HPDE6-E6E7 (cell line): Measurements from ENCODE around the gene DHX16.
"Not testable (repeated sequence)": the region's sequence is repeated elsewhere in the genome, so short reads cannot be mapped to it uniquely, and the experiment has no call there.

Experiments used
- DNase-seq: peaks from one replicate; pipeline ENCODE4 v3.0.0; 2011; ENCODE audit warnings: missing footprints; ENCODE audit errors: extremely low spot score

The DHX16 gene

DNA sequence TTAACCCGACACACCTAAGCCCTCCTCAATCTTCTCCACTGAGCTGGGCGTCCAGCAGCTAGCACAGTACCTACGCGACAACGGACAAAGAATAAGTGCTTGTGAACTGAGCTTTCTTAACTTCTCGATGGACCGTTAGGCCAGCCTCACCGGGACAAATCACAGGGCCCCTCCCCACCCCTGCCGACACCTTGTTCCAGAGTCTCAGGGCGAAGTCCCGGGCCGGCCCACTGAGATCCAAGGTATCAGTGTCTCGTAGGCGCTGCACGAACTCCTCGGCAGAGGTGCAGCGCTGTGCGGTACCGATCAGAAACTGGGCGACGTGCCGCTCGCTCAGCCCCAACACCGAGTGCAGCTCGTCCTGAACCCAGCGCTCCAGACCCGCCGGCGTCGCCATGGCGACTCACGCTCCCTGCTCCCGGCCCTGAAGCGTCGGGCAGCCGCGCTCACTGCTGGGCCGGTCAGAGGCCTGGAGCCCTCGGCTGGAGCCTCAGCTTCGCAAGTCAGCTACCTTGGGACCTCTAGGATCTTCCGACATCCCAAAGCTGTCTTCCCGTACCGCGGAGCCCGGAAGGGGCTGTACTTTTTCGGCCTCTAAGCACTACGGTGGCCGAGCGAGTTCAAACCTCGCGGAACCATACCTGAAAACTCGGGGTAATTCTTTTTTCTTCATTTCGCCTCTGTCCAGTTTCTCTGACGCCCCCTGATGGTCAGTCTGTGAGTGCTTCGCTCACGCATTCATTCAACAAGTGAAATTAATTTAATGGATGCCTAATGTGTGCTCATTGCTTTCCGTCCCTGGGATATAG is at the start of gene DHX16:
Gene DHX16, minus strand, starts transcription at position 562 of the 809 bp plus-strand sequence. Its CDS starts 165 bp downstream, at position 397.
- DNase-seq = peak; percentile 89

- DNase-seq = not testable (repeated sequence)
These were observed 49.1 kb upstream of the DHX16 start for GRCh38 chr6:30722025-30722279.

DNA sequence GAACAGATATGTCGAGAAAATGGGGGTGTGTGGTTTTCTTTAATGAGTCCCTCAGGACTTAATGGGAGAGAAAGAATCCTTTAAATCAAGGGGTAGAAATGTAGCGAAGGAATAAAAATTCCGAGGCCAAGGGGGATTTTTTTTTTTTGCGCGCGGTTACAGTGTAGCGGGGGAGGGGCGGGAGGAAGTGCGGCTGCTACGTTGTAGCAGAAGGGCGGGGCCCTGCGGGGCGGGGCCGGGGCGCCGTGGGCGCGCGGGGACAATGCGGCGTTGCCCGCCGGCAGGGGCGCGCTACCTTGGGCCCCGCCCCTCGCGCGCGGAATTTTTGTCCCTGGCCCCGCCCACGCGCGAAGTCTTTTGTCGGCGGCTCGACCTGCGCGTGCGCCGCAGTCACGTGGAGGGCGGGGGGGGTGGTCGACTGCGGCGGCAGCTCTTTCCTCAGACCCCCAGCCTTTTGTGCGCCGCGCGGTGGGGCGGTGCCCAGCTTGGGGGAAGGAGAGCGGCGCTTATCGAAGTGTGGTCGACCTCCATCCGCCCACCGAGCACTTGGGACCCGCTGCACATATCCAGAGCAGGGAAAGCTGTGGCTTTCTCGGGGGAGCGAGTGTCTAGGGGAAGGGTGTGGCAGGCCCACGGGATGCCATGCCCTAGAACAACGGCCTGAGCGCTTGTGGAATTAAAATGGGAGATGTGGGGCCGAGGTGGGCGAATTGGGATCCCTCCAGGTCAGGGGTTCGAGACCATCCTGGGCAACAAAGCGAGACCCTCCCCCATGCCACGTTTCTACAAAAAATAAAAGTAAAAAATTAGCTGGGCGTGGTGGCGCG is 48.6 kb upstream of the DHX16 start:
- no peak for DNase-seq

- no peak for DNase-seq
These were observed 48.0 kb upstream of the DHX16 start for GRCh38 chr6:30720738-30721197.

- DNase-seq = peak; percentile 94
These were observed 47.3 kb upstream of the DHX16 start, which contains the start of gene TUBB for GRCh38 chr6:30719791-30720737. TSS of gene TUBB (plus strand) at chr6:30720352. CDS start at chr6:30720507, 155 bp downstream.

DNA sequence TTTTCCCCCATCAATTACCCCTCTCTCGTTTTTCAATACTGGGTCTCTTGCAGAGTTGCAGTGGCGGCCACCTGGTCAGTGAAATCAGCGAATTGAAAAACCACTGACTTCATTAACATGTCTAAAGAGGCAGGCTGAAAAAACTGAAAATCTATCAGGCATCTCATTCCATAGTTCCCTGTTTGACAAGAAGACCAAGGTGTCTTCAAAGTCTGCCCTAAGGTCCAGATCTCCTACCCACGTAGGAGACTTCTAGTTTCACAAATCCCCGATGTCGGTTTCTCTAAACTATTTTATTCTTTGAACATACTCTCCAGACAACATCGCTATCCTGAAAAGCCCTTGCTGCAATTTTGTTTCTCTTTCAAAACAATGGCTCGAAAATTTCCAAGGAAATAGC is 46.5 kb upstream of the DHX16 start:
- no peak for DNase-seq

GRCh38 chr6:30717845-30718720 is 45.3 kb upstream of the DHX16 start:
- DNase-seq = not testable (repeated sequence)

DNA sequence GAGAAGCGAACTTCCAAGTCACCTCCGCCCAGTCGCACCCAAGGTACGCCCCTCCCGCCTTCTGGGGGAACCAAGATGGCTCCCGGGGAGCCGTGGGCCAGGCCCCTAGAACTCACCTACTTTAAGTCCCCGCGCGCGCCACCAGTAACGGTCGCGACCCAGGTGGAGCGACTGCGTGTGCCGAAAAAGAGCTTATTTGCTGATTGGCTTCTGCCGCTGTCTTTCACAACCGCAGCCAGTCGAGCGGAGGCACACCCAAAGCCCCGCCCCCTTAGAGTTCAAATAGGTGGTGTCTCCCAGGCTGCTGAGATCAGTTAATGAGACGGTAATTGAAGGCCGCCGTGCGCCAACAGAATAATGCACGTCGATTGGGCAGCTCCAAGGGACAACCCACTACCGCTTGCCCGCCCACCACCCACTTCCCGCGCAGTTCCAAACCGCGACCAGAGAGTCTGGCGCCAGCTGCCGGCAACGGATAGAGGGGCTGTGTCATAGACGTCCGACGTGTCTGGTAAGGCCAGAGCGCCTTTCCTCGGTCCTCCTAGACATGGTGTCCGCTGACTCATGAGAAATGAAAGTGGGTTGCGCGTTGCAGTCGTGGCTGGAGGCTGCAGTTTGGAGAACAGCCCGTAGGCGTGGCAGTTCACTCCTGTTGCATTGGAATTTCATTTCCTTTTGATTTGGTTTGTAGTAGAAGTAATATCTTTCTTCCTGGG is 44.5 kb upstream of the DHX16 start, which contains the start of gene MDC1:
Gene MDC1, minus strand, starts transcription at position 153 of the 716 bp plus-strand sequence. CDS start 2,106 bp downstream, outside the sequence.
- peak; percentile 98 for DNase-seq

DNA sequence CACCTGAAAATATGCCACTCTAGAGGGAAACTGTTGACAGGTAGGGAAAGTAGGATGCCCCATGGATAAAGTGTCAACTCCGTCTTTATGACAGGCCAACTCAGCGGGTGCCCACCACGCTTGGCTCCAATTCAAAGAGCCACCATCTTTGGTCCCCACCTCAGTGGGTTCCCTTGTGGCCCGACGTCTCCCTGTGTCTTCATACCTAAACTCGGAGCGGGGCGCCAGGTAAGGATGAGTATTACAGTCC is 44.0 kb upstream of the DHX16 start:
- peak; percentile 43 for DNase-seq

DNA sequence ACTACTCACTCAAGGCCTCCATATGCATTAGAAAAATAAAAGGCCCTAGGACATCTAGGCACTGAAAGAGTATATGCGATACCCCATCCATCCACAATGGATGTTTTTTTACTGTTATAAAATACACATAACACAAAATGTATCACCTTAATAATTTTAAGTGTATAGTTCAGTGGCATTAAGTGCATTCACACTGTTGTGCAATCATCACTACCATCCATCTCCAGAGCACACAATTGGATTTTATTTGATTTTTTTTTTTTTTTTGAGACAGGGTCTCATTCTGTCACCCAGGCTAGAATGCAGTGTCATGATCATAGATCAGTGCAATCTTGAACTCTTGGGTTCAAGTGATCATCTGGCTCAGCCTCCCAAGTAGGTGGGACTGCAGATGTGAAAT is 41.5 kb upstream of the DHX16 start:
- DNase-seq = no peak

GRCh38 chr6:30712441-30712945 is 39.7 kb upstream of the DHX16 start:
- no peak for DNase-seq

- no peak for DNase-seq
These were observed 39.1 kb upstream of the DHX16 start for GRCh38 chr6:30711758-30712380.

- DNase-seq = no peak
These were observed 36.5 kb upstream of the DHX16 start for GRCh38 chr6:30709101-30709868.

- DNase-seq = no peak
These were observed 34.6 kb upstream of the DHX16 start for GRCh38 chr6:30707281-30707850.

GRCh38 chr6:30705620-30706019 is 32.8 kb upstream of the DHX16 start:
- no peak for DNase-seq

DNA sequence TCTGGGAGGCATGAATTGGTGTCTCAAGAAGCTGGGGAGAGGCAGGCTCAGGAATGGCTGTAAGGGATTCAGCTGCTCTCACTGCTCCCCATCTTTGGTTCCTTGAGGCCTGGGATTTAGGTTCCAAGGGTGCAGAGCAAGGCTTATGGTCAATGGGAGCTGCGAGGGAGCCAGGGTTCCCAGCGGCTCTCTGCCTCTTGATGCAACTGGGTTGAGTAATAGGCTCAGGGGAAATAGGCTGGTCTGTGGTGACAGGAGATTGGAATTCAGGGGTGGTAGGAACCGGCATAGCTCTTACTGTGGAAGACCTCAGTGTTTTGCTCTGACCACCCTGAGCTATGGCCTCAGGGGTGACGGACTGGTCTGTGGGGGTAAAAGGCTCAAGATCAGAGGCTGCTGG is 31.0 kb upstream of the DHX16 start:
- no peak for DNase-seq

DNA sequence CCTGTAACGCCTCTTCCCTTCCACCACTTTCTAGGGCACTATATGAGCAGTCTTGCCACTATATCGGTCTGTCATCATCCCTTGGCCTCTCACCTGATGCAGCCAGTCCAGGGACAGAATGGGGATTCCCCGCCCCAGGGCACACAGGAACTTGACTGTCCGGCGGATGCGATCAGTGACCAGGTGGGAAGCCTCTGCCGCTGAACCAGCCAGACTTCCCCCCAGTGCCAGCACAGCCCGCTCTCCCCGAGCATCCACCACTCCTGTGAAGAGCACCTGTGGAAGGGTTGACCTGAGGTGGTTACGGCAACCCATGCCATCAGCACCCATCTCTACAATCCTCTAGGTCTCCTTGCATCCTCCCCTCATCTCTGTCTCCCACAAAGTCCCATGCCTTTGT is 30.2 kb upstream of the DHX16 start:
- no peak for DNase-seq

GRCh38 chr6:30700340-30700739 is 27.5 kb upstream of the DHX16 start:
- DNase-seq = no peak
